Thyroid gland (tissue), 4 donors: Measurements from ENCODE around the gene AURKAIP1.
"Not testable (repeated sequence)": the region's sequence is repeated elsewhere in the genome, so short reads cannot be mapped to it uniquely, and the experiment has no call there.

Experiments
- CTCF ChIP-seq, 6 experiments: fragments of 200-600 bp in 3 of 6; fragments of 450-650 bp in 3 of 6; sonication (generic) in 3 of 6; IDR thresholded peaks; one replicate each; pipeline ENCODE4 v1.5.1; 2016 to 2019; ENCODE audit warnings: antibody characterized with exemption in 6 of 6, mild to moderate bottlenecking in 2 of 6, inconsistent platforms in 1 of 6, moderate library complexity in 1 of 6
- POLR2A ChIP-seq, 2 donors: fragments of 450-650 bp; IDR thresholded peaks; one replicate each; pipeline ENCODE4 v1.6.1; 2017; ENCODE audit warnings: antibody characterized with exemption in 2 of 2, mild to moderate bottlenecking in 2 of 2, moderate library complexity in 1 of 2

- TF ChIP-seq CTCF, POLR2A (IDR thresholded peaks at IDR 0.05): not testable (repeated sequence)
These were observed 4.9 kb downstream of the AURKAIP1 start for GRCh38 chr1:1370094-1370493.
